Smooth muscle cell (in vitro differentiated cells): Measurements from ENCODE around the gene IGLL5. TPM values are rescaled to one million over a fixed set of nuclear protein-coding genes. Genes with fewer than 3 reads are reported as not detected.

Source experiments
- DNase-seq: peaks from one replicate; lab custom pipeline; 2025; ENCODE audit not compliant: unreplicated experiment; lab: John Stamatoyannopoulos, UW
- H2AFZ ChIP-seq: fragments of 200-600 bp; sonication (generic); 2 replicates; pipeline ENCODE4 v1.6.0; 2016; ENCODE audit warnings: antibody characterized with exemption, low read depth, mild to moderate bottlenecking
- H3F3A ChIP-seq: fragments of 200-600 bp; sonication (generic); 2 replicates; pipeline ENCODE4 v1.6.0; 2017; ENCODE audit warnings: antibody characterized with exemption, low read depth
- H3K27ac ChIP-seq: fragments of 200-600 bp; sonication (generic); 2 replicates; pipeline ENCODE4 v1.5.1; 2016; ENCODE audit warnings: low read depth, mild to moderate bottlenecking
- H3K27me3 ChIP-seq: fragments of 200-600 bp; sonication (generic); 2 replicates; pipeline ENCODE4 v1.6.1; 2016; ENCODE audit warnings: low read depth, mild to moderate bottlenecking
- H3K36me3 ChIP-seq: fragments of 200-600 bp; sonication (generic); 2 replicates; pipeline ENCODE4 v1.5.1; 2016; ENCODE audit warnings: low read depth
- H3K4me1 ChIP-seq: fragments of 200-600 bp; sonication (generic); 2 replicates; pipeline ENCODE4 v1.5.1; 2016; ENCODE audit warnings: low read depth
- H3K4me2 ChIP-seq: fragments of 200-600 bp; sonication (generic); 2 replicates; pipeline ENCODE4 v1.6.0; 2016; ENCODE audit warnings: mild to moderate bottlenecking
- H3K4me3 ChIP-seq: fragments of 200-600 bp; sonication (generic); 2 replicates; pipeline ENCODE4 v1.5.1; 2016; ENCODE audit warnings: mild to moderate bottlenecking
- H3K79me2 ChIP-seq: fragments of 200-600 bp; sonication (generic); 2 replicates; pipeline ENCODE4 v1.6.0; 2016; ENCODE audit warnings: low read depth, mild to moderate bottlenecking
- H3K9ac ChIP-seq: fragments of 200-600 bp; sonication (generic); 2 replicates; pipeline ENCODE4 v1.6.0; 2016; ENCODE audit warnings: low read depth
- H3K9me3 ChIP-seq: fragments of 200-600 bp; sonication (generic); replicated peaks from 2 replicates; pipeline ENCODE4 v1.5.1; 2016; ENCODE audit warnings: low read depth
- H4K20me1 ChIP-seq: fragments of 200-600 bp; sonication (generic); 2 replicates; pipeline ENCODE4 v1.6.0; 2016; ENCODE audit warnings: low read depth
- WGBS: methylation state at CpG from one replicate; pipeline ENCODE4 v1.1.7; 2016; ENCODE audit warnings: low lambda C conversion rate; 5-methylcytosine and 5-hydroxymethylcytosine counted together
- polyA plus RNA-seq: library from polyadenylated mRNA; unstranded; fragments of >200 nt; fragmentation: Nextera tagmentation; extraction: Ambion mirVana; gene quantifications from 2 replicates; pipeline ENCODE4 v1.2.1, GENCODE V29; 2016
- total RNA-seq: library from RNA; depleted of rRNA; stranded (reverse); fragments of >200 nt; gene quantifications from 2 replicates; pipeline ENCODE4 v1.2.3, GENCODE V29; 2014
- TF ChIP-seq, protein P1 (sequence below): fragments of 200-600 bp; sonication (generic); IDR thresholded peaks from 2 replicates; pipeline ENCODE4 v1.5.1; 2017; ENCODE audit warnings: borderline replicate concordance, mild to moderate bottlenecking, antibody characterized with exemption; ENCODE audit not compliant: insufficient read depth, poor library complexity, severe bottlenecking

IGLL5 gene
- total and polyA plus RNA-seq, 2 experiments from 2014 or later, result not detected

DNA sequence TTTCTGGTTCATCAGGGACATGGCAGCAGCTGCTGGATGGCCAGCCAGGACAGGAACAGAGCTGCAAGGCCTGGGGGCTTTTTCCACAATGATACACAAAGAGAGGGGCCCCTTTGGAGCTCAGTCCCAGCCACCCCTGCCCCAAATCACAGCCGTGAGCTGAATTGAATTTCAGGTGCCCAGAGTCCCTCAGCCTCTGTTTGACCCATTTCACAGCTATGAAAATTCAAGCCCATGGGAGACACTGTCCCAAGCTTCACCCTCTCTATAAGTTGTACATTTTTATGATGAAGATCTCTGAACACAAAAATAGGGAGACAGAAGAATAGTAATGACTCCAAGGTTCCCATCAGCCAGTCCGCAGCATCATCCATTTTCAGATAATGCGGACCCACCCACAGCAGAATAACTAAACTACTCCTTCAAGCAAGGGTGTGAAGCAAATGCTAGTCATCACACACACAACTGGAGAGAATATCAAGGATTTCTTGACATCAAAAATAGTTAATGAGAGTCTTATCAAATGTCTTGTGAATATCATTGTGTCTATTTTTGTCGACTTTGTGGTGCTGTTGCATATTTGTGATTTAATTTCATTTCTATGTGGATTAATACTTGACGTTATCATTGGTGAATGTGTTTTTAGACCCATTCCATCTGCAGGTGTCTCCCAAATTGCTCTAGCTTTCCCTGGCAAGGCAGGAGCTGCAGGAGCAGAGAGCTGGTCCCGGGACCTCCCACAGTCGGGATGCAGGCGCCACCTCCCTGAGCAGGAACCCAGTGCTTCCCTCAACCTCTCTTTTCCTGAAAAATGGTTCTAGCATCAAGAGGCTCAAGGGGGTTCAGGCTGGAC lies 24.7 kb downstream of the IGLL5 start:
- no peak overlapping the region for H3K27ac ChIP-seq
- H3K27me3 ChIP-seq, result peaks cover 63% of the 10 kb centered on the region
- no peak overlapping the region for H3K4me2 ChIP-seq
- no peak overlapping the region for H3K9ac ChIP-seq
- no peaks in the 10 kb centered on the region for H3K79me2 ChIP-seq
- no peak for DNase-seq
- no peak overlapping the region for H2AFZ ChIP-seq
- H3K4me1 ChIP-seq, result no peaks in the 10 kb centered on the region
- no peaks in the 10 kb centered on the region for H3K36me3 ChIP-seq
- no peaks in the 10 kb centered on the region for H4K20me1 ChIP-seq
- TF ChIP-seq, protein P1, sequence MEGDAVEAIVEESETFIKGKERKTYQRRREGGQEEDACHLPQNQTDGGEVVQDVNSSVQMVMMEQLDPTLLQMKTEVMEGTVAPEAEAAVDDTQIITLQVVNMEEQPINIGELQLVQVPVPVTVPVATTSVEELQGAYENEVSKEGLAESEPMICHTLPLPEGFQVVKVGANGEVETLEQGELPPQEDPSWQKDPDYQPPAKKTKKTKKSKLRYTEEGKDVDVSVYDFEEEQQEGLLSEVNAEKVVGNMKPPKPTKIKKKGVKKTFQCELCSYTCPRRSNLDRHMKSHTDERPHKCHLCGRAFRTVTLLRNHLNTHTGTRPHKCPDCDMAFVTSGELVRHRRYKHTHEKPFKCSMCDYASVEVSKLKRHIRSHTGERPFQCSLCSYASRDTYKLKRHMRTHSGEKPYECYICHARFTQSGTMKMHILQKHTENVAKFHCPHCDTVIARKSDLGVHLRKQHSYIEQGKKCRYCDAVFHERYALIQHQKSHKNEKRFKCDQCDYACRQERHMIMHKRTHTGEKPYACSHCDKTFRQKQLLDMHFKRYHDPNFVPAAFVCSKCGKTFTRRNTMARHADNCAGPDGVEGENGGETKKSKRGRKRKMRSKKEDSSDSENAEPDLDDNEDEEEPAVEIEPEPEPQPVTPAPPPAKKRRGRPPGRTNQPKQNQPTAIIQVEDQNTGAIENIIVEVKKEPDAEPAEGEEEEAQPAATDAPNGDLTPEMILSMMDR, result no peak
- no peaks in the 10 kb centered on the region for H3K9me3 ChIP-seq
- no peaks in the 10 kb centered on the region for H3F3A ChIP-seq
- H3K4me3 ChIP-seq, result no peak overlapping the region
- 85% methylated on average over 8 of the region's 8 CpGs for WGBS

DNA sequence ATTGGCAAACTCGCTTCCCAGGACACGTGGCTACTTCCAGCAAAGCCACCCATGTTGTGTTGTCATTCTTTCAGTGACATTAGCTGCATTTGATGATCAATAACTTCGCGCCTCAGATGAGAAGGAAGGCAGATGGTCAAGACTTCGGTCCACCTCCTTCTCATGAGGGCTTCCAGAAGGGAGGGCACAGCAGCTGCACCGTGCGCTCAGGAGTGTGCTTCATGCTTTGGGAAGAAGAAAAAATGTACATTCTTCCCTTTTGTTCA lies 25.3 kb downstream of the IGLL5 start:
- H2AFZ ChIP-seq, result no peak overlapping the region
- TF ChIP-seq, protein P1, result no peak
- no peak overlapping the region for H3K27ac ChIP-seq
- H3K36me3 ChIP-seq, result no peaks in the 10 kb centered on the region
- WGBS, result 82% methylated on average over 7 of the region's 7 CpGs
- peaks cover 59% of the 10 kb centered on the region for H3K27me3 ChIP-seq
- no peaks in the 10 kb centered on the region for H3K9me3 ChIP-seq
- no peaks in the 10 kb centered on the region for H3K4me1 ChIP-seq
- H3K4me3 ChIP-seq, result no peak overlapping the region
- H3F3A ChIP-seq, result no peaks in the 10 kb centered on the region
- H3K9ac ChIP-seq, result no peak overlapping the region
- no peaks in the 10 kb centered on the region for H3K79me2 ChIP-seq
- no peak overlapping the region for H3K4me2 ChIP-seq
- DNase-seq, result no peak
- no peaks in the 10 kb centered on the region for H4K20me1 ChIP-seq

- TF ChIP-seq, protein P1, result no peak
- no peaks in the 10 kb centered on the region for H3K9me3 ChIP-seq
- DNase-seq, result no peak
- no peak overlapping the region for H3K27ac ChIP-seq
- no peak overlapping the region for H2AFZ ChIP-seq
- 70% methylated on average over 5 of the region's 5 CpGs for WGBS
- no peaks in the 10 kb centered on the region for H3F3A ChIP-seq
- no peaks in the 10 kb centered on the region for H3K36me3 ChIP-seq
- no peak overlapping the region for H3K4me3 ChIP-seq
- H3K27me3 ChIP-seq, result peaks cover 56% of the 10 kb centered on the region
- no peak overlapping the region for H3K9ac ChIP-seq
- H3K4me2 ChIP-seq, result no peak overlapping the region
- H3K4me1 ChIP-seq, result no peaks in the 10 kb centered on the region
- H3K79me2 ChIP-seq, result no peaks in the 10 kb centered on the region
- no peaks in the 10 kb centered on the region for H4K20me1 ChIP-seq
These were observed 26.4 kb downstream of the IGLL5 start for GRCh38 chr22:22913989-22914388.
